Heart left ventricle (tissue), 16 donors: Measurements from ENCODE around the gene PPTC7. TPM values are rescaled to one million over a fixed set of nuclear protein-coding genes. Genes with fewer than 3 reads are reported as not detected.

ENCODE experiments used
- ATAC-seq, 4 donors: fragments of 200-7000 bp; cut with Tn5 transposase; one replicate each; pipeline ENCODE4 v1.9.1; 2020 to 2022; ENCODE audit warnings: moderate library complexity in 4 of 4, mild to moderate bottlenecking in 3 of 4, moderate number of reproducible peaks in 1 of 4
- DNase-seq, 5 donors: peaks; one replicate each; pipeline ENCODE4 v3.0.0-alpha.2; 2020
- H3K27ac ChIP-seq, 12 donors: fragments of 200-600 bp; sonication (generic) in 4 of 12; one replicate each; pipeline versions ENCODE4 v1.5.0 to v1.8.0; 2016 to 2022; ENCODE audit warnings: mild to moderate bottlenecking in 2 of 12
- H3K27me3 ChIP-seq, 9 donors: fragments of 200-600 bp; sonication (generic) in 2 of 9; one replicate each; pipeline versions ENCODE4 v1.5.1 to v1.8.0; 2016 to 2022; ENCODE audit warnings: mild to moderate bottlenecking in 3 of 9
- H3K36me3 ChIP-seq, 9 donors: fragments of 200-600 bp; sonication (generic) in 2 of 9; one replicate each; pipeline versions ENCODE4 v1.5.0 to v1.8.0; 2018 to 2022; ENCODE audit warnings: mild to moderate bottlenecking in 2 of 9
- H3K4me1 ChIP-seq, 12 donors: fragments of 200-600 bp; sonication (generic) in 4 of 12; one replicate each; pipeline versions ENCODE4 v1.5.0 to v1.8.0; 2016 to 2022; ENCODE audit warnings: mild to moderate bottlenecking in 3 of 12
- H3K4me3 ChIP-seq, 12 donors: fragments of 200-600 bp; sonication (generic) in 4 of 12; one replicate each; pipeline versions ENCODE4 v1.5.0 to v1.8.0; 2017 to 2022; ENCODE audit warnings: mild to moderate bottlenecking in 9 of 12, moderate library complexity in 4 of 12
- H3K9me3 ChIP-seq, 12 donors: fragments of 200-600 bp; sonication (generic) in 4 of 12; one replicate each; pipeline versions ENCODE4 v1.5.0 to v1.8.0; 2016 to 2022; ENCODE audit warnings: mild to moderate bottlenecking in 1 of 12
- CTCF ChIP-seq, 12 donors: fragments of 200-600 bp; sonication (generic) in 4 of 12; IDR thresholded peaks; one replicate each; pipeline versions ENCODE4 v1.5.0 to v1.8.0; 2018 to 2022; ENCODE audit warnings: antibody characterized with exemption in 12 of 12, mild to moderate bottlenecking in 5 of 12
- POLR2A ChIP-seq, 2 donors: fragments of 450-650 bp; IDR thresholded peaks; one replicate each; pipeline ENCODE4 v1.6.1; 2017; ENCODE audit warnings: antibody characterized with exemption in 2 of 2, mild to moderate bottlenecking in 2 of 2, moderate library complexity in 2 of 2
- WGBS, 4 donors: extraction: QIAGEN DNeasy Blood & Tissue Kit in 2 of 4; methylation state at CpG; one replicate each; pipeline versions ENCODE4 v1.1.5 to v1.1.7; 2013 to 2018; 5-methylcytosine and 5-hydroxymethylcytosine counted together
- intact Hi-C, 10 donors: fragments of 100-400 bp; cut with DNase I; formaldehyde crosslinking; loops; one replicate each; pipeline versions ENCODE4 v1.11.1 to v1.14.2; 2022
- polyA plus RNA-seq, 2 donors: library from polyadenylated mRNA; stranded (reverse); fragments of 200-250 nt; gene quantifications; one replicate each; pipeline ENCODE4 v1.2.3, GENCODE V29; 2013
- total RNA-seq, 9 donors: library from RNA; depleted of rRNA in 2 of 9; stranded (reverse); fragments of >200 nt in 2 of 9; fragmentation: NEBNext Ultra II Directional in 3 of 9; extraction: Animal tissue kit (Norgen Biotek cat#: 25700) in 3 of 9; gene quantifications; one replicate each; pipeline versions ENCODE4 v1.1.0 to v1.2.4, GENCODE V29; 2016 to 2023
- donor health status: ischemic (EF 13 %, LVEDD 7.1; RV severe dilation, severe dysfunction).
- donor health status: healthy with polysubstance abuse.
- donor health status: DM: no; HTN: yes; CAD: no.
- donor health status: DM: no; HTN: no; CAD: no.
- donor health status: ischemic (EF 25% LVEDD 6.9; RV normal size, moderate dysfunction).
- donor health status: ischemic (EF 25% LVEDD 5.7; RV mildly dilated, moderate dysfunction).
- donor health status: healthy.
- donor health status: DM: yes; HTN: yes; CAD: no.
- donor health status: ischemic (EF 35%, LVEDD 5.7; RV mildly dilated, moderate dysfunction).
- donor health status: nonischemic (EF 11% LVEDD 7.7; RV severe dilation, severe dysfunction).
- donor health status: DM: yes; HTN: yes; CAD: no.
- donor health status: PGD.
- donor health status: ischemic (EF 29% LVEDD 5.4; RV normal size, mild dysfunction).
- donor health status: nonischemic (EF 23%, LVEDD 6.1; RV moderate dilation, normal function).

The PPTC7 gene
- total and polyA plus RNA-seq, 11 donors: 26.6 to 113 (median 65.0) TPM

DNA sequence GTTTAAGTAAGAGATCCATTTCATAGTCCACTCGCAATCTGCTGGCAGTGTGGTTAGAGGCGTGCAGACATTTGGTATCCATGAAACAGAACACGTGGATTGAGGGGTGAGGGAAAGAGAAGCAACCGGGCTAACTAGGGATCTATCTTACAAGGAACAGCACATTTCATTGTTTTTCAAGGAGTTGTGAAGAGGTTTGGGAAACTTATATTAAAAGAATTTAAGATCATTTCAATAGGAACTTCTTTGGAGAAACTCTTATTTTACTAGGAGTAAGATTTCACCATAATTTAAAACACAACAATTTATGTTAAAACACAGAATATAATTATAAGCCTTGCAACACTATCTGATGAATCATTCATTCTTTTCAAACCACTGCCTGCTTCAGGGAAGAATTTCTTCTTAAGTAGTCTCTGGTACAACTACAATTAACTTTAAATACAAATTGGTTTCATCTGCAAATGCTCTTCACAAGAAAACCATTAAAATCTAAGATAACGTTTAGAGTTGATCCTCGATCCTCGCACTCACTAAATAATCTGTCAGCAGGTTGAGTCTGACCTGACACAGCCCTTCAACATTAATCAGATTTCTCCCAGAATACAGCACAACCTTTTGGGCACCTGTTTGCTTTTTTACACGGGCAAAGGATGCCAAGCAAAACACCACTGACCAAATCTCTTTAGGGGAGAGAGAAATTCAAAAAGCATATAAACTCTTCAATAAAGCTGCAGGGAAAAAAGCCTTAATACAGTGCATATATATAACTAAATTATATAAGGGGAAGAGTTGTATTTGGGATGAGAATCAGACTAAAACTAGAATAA, 27.3 kb downstream of the PPTC7 start:
- no peak for TF ChIP-seq POLR2A (IDR thresholded peaks at IDR 0.05)
- TF ChIP-seq CTCF (IDR thresholded peaks at IDR 0.05): no peak
- 36 to 53% (median 49%) methylated on average over 8 of the region's 8 CpGs for WGBS, 4 donors
- DNase-seq: no peak
- Histone ChIP-seq H3K27ac (peak overlapping the region in 8 of 12 donors; percentile 5 to 57 (median 42)), H3K4me1 (peaks cover 0 to 67% (median 30%) of the 10 kb centered on the region in 12 donors), H3K27me3 (no peaks in the 10 kb centered on the region), H3K9me3 (no peaks in the 10 kb centered on the region), H3K36me3 (peaks cover 0 to 13% (median 6%) of the 10 kb centered on the region in 9 donors), H3K4me3 (no peak overlapping the region)
- peak in 3 of 4 donors; percentile 32 to 56 (median 43) for ATAC-seq
- intact Hi-C loops: loop anchor here in 1 of 10 donors (2.0 kb wide), 1 partner anchor 23 kb away; no protein-coding TSS in a partner anchor

GRCh38 chr12:110554184-110554583, 28.9 kb downstream of the PPTC7 start:
- intact Hi-C loops: loop anchor here in 4 of 10 donors (5.0 kb wide), 1 partner anchor 48 kb away; no protein-coding TSS in a partner anchor
- TF ChIP-seq POLR2A (IDR thresholded peaks at IDR 0.05): no peak
- no peak for TF ChIP-seq CTCF (IDR thresholded peaks at IDR 0.05)
- no peak for ATAC-seq
- Histone ChIP-seq H3K4me1 (peaks cover 0 to 68% (median 33%) of the 10 kb centered on the region in 12 donors), H3K36me3 (peaks cover 0 to 21% (median 12%) of the 10 kb centered on the region in 9 donors), H3K9me3 (no peaks in the 10 kb centered on the region), H3K4me3 (no peak overlapping the region), H3K27ac (peak overlapping the region in 2 of 12 donors; percentile 2 to 38), H3K27me3 (no peaks in the 10 kb centered on the region)
- WGBS, 4 donors: 92 to 98% (median 97%) methylated on average over 3 of the region's 3 CpGs
- no peak for DNase-seq

- TF ChIP-seq POLR2A (IDR thresholded peaks at IDR 0.05) (no peak), CTCF (IDR thresholded peaks at IDR 0.05) (no peak)
- 77 to 87% (median 81%) methylated on average over 4 of the region's 4 CpGs for WGBS, 4 donors
- intact Hi-C loops: loop anchor here in 4 of 10 donors (5.0 kb wide), 1 partner anchor 51 kb away; no protein-coding TSS in a partner anchor
- no peak overlapping the region for H3K4me3 ChIP-seq
- H3K4me1 ChIP-seq: peaks cover 0 to 65% (median 31%) of the 10 kb centered on the region in 12 donors
- peak overlapping the region in 3 of 12 donors; percentile 36 to 90 (median 59) for H3K27ac ChIP-seq
- H3K36me3 ChIP-seq: peaks cover 0 to 27% (median 14%) of the 10 kb centered on the region in 9 donors
- H3K27me3 ChIP-seq: no peaks in the 10 kb centered on the region
- no peaks in the 10 kb centered on the region for H3K9me3 ChIP-seq
- DNase-seq: no peak
- no peak for ATAC-seq
Measured at GRCh38 chr12:110550981-110551380, 32.1 kb downstream of the PPTC7 start.

DNA sequence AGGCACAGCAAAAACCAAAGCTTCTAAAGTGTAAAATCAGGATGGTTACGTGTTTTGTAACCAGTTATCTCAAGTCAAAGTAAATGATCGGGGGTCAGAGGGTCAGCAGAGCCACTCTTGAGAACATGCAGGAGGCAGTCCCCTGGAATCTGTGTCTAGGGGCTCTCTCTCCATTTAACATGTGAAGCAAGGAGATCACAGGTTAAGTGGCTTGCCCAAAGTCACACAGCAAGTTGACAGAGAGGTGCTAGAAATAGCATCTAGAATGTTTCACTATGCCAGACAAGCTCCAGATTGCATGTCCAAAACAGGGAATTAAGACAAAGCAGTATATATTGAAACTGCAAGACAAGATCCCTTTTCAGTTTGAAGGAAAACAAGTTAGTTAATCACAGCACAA, 33.4 kb downstream of the PPTC7 start:
- Histone ChIP-seq H3K27ac (peak overlapping the region; percentile 12 to 90 (median 64)), H3K27me3 (no peaks in the 10 kb centered on the region), H3K4me3 (no peak overlapping the region), H3K4me1 (peaks cover 0 to 65% (median 26%) of the 10 kb centered on the region in 12 donors), H3K9me3 (no peaks in the 10 kb centered on the region), H3K36me3 (peaks cover 0 to 37% (median 23%) of the 10 kb centered on the region in 9 donors)
- DNase-seq (no peak), ATAC-seq (peak in 3 of 4 donors; percentile 27 to 52 (median 30))
- 44 to 61% (median 53%) methylated on average over 2 of the region's 2 CpGs for WGBS, 4 donors
- intact Hi-C loops: loop anchor here in 5 of 10 donors (5.0 kb wide), 2 partner anchors 33 to 53 kb away; partner anchors contain the start of gene PPTC7 (in 3 of the 5)
- TF ChIP-seq POLR2A (IDR thresholded peaks at IDR 0.05) (no peak), CTCF (IDR thresholded peaks at IDR 0.05) (no peak)
